ENCODE measurements around the gene ADIPOR2.

Gene ADIPOR2

GRCh38 chr12:1832801-1833595 is 142.1 kb downstream of the ADIPOR2 start:
- no peak for DNase-seq

- no peak for DNase-seq
Observed at GRCh38 chr12:1833596-1834028, 142.7 kb downstream of the ADIPOR2 start.

GRCh38 chr12:1834186-1834925 is 143.5 kb downstream of the ADIPOR2 start:
- no peak for DNase-seq

GRCh38 chr12:1835211-1836131 is 144.6 kb downstream of the ADIPOR2 start:
- no peak for DNase-seq

- DNase-seq = no peak
Observed at GRCh38 chr12:1836241-1836803, 145.5 kb downstream of the ADIPOR2 start.

GRCh38 chr12:1836854-1837421 is 146.1 kb downstream of the ADIPOR2 start:
- no peak for DNase-seq

GRCh38 chr12:1837541-1838204 is 146.8 kb downstream of the ADIPOR2 start:
- no peak for DNase-seq

Data from CD4-positive, alpha-beta T cell treated with Interleukin-1 beta for 1 hour (primary cell).